GM18498 (cell line): ENCODE data around the gene NFIC.
"Not testable (repeated sequence)": the region's sequence is repeated elsewhere in the genome, so short reads cannot be mapped to it uniquely, and the experiment has no call there.

ENCODE experiments used
- ATAC-seq: cut with Tn5 transposase; IDR thresholded peaks from one replicate; pipeline ENCODE4 v1.9.1; 2021; ENCODE audit warnings: mild to moderate bottlenecking, moderate library complexity; ENCODE audit not compliant: unreplicated experiment

Gene NFIC

GRCh38 chr19:3506384-3507340, 140.3 kb downstream of the NFIC start:
- no peak for ATAC-seq

- ATAC-seq: no peak
These were observed 141.2 kb downstream of the NFIC start for GRCh38 chr19:3507371-3508120.

- ATAC-seq: not testable (repeated sequence)
These were observed 141.8 kb downstream of the NFIC start for GRCh38 chr19:3508121-3508661.

- no peak for ATAC-seq
These were observed 142.6 kb downstream of the NFIC start for GRCh38 chr19:3508771-3509535.

GRCh38 chr19:3509566-3509989, 143.2 kb downstream of the NFIC start:
- ATAC-seq: no peak

GRCh38 chr19:3510727-3511126, 144.3 kb downstream of the NFIC start:
- ATAC-seq: no peak

GRCh38 chr19:3511506-3512251, 145.3 kb downstream of the NFIC start:
- ATAC-seq: no peak

GRCh38 chr19:3512562-3513228, 146.3 kb downstream of the NFIC start:
- no peak for ATAC-seq

GRCh38 chr19:3513229-3514140, 147.1 kb downstream of the NFIC start:
- ATAC-seq: no peak

- ATAC-seq: no peak
These were observed 148.5 kb downstream of the NFIC start for GRCh38 chr19:3514930-3515329.

- no peak for ATAC-seq
These were observed 149.6 kb downstream of the NFIC start for GRCh38 chr19:3515891-3516422.

- ATAC-seq: no peak
These were observed 150.4 kb downstream of the NFIC start for GRCh38 chr19:3516675-3517207.

- ATAC-seq: no peak
These were observed 151.3 kb downstream of the NFIC start for GRCh38 chr19:3517638-3518037.

- ATAC-seq: no peak
These were observed 151.9 kb downstream of the NFIC start for GRCh38 chr19:3518255-3518654.

GRCh38 chr19:3518659-3519058, 152.3 kb downstream of the NFIC start:
- no peak for ATAC-seq
